Uterus (tissue), 4 donors: ENCODE results near the gene NTRK2. TPM values are rescaled to one million over a fixed set of nuclear protein-coding genes. Genes with fewer than 3 reads are reported as not detected.

Source experiments
- DNase-seq, 2 donors: peaks; one replicate each; pipeline ENCODE4 v3.0.0-alpha.2; 2019 to 2020
- H3K27ac ChIP-seq, 2 donors: fragments of 200-600 bp; sonication (generic); 1 replicate in 1 of 2; 2 replicates in 1 of 2; pipeline ENCODE4 v1.5.1; 2016 to 2018
- H3K27me3 ChIP-seq, 2 donors: fragments of 200-600 bp; sonication (generic); one replicate each; pipeline ENCODE4 v1.5.1; 2018 to 2019; ENCODE audit warnings: control low read depth in 1 of 2
- H3K36me3 ChIP-seq, 2 donors: fragments of 200-600 bp; sonication (generic); one replicate each; pipeline ENCODE4 v1.5.1; 2019; ENCODE audit warnings: control low read depth in 1 of 2
- H3K4me1 ChIP-seq, 2 donors: fragments of 200-600 bp; sonication (generic); one replicate each; pipeline ENCODE4 v1.5.1; 2018 to 2019; ENCODE audit warnings: control low read depth in 1 of 2
- H3K4me3 ChIP-seq, 2 donors: fragments of 200-600 bp; sonication (generic); 1 replicate in 1 of 2; 2 replicates in 1 of 2; pipeline ENCODE4 v1.5.1; 2018 to 2019; ENCODE audit warnings: mild to moderate bottlenecking in 1 of 2
- H3K9me3 ChIP-seq, 2 donors: fragments of 200-600 bp; sonication (generic); one replicate each; pipeline ENCODE4 v1.5.1; 2019; ENCODE audit warnings: control low read depth in 1 of 2
- POLR2A ChIP-seq, 2 donors: fragments of 450-650 bp; IDR thresholded peaks; one replicate each; pipeline ENCODE4 v1.6.1; 2016; ENCODE audit warnings: antibody characterized with exemption in 2 of 2, mild to moderate bottlenecking in 1 of 2, moderate library complexity in 1 of 2
- intact Hi-C: fragments of 100-400 bp; cut with DNase I; formaldehyde crosslinking; loops from one replicate; pipeline ENCODE4 v1.15.1; 2023; ENCODE audit warnings: low total_unique reads
- total RNA-seq, 4 donors: library from RNA; depleted of rRNA in 3 of 4; stranded (reverse); fragments of >200 nt in 3 of 4; gene quantifications; one replicate each; pipeline versions ENCODE4 v1.1.0 to v1.2.4, GENCODE V29; 2014 to 2023
- TF ChIP-seq, protein P1 (sequence below), 4 experiments: fragments of 200-600 bp in 2 of 4; fragments of 450-650 bp in 2 of 4; sonication (generic) in 2 of 4; IDR thresholded peaks; one replicate each; pipeline ENCODE4 v1.5.1; 2016 to 2019; ENCODE audit warnings: antibody characterized with exemption in 4 of 4, mild to moderate bottlenecking in 2 of 4, moderate library complexity in 1 of 4
- donor health status: DM: yes; HTN: yes; CAD: no.

The NTRK2 gene
- total RNA-seq, 4 donors from 2014 or later, result 6.5 to 23.2 (median 12.5) TPM

DNA sequence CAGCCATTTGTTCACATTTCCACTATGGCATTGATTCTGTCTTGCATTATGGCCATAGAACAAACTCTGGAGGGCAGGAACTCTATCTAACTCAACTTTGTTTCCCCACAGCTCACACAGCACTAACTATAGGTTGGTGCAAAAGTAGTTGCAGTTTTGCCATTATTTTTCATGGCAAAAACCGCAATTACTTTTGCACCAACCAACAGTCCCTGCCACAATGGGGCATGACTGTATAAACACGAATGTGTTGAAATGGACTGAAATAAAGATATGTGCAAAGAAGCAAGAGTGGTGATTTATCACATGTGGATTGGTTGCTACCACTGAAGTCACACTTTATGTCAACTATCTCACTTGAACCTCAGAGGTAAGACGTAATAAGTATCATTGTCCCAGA, 338.7 kb downstream of the NTRK2 start:
- intact Hi-C loops, result no loop called here
- TF ChIP-seq, protein P1, sequence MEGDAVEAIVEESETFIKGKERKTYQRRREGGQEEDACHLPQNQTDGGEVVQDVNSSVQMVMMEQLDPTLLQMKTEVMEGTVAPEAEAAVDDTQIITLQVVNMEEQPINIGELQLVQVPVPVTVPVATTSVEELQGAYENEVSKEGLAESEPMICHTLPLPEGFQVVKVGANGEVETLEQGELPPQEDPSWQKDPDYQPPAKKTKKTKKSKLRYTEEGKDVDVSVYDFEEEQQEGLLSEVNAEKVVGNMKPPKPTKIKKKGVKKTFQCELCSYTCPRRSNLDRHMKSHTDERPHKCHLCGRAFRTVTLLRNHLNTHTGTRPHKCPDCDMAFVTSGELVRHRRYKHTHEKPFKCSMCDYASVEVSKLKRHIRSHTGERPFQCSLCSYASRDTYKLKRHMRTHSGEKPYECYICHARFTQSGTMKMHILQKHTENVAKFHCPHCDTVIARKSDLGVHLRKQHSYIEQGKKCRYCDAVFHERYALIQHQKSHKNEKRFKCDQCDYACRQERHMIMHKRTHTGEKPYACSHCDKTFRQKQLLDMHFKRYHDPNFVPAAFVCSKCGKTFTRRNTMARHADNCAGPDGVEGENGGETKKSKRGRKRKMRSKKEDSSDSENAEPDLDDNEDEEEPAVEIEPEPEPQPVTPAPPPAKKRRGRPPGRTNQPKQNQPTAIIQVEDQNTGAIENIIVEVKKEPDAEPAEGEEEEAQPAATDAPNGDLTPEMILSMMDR (IDR thresholded peaks at IDR 0.05), result no peak
- no peak for TF ChIP-seq POLR2A (IDR thresholded peaks at IDR 0.05)
- Histone ChIP-seq H3K9me3 (no peaks in the 10 kb centered on the region), H3K4me3 (no peak overlapping the region), H3K27me3 (no peaks in the 10 kb centered on the region), H3K27ac (no peak overlapping the region), H3K4me1 (no peaks in the 10 kb centered on the region), H3K36me3 (no peaks in the 10 kb centered on the region)
- no peak for DNase-seq

DNA sequence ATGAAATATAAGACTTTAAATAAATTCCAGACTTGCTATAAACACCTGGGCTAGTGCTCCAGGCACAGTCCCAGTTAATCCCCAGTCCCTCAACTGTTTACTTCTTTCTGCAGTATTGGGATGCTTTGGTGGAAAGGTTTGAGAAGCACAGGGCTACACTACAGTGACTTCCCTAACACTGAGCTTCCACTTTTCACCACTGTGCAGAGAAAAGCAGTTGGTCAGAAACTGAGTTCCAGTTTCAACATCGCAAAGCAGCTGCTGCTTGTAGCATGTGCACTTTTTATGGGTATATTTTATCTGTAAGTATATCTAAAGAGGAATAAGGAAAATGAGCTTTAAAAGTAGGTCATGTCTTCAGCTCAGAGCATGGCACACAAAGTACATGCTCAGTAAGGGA, 339.7 kb downstream of the NTRK2 start:
- no peaks in the 10 kb centered on the region for H3K27me3 ChIP-seq
- intact Hi-C loops, result no loop called here
- no peaks in the 10 kb centered on the region for H3K36me3 ChIP-seq
- no peak overlapping the region for H3K4me3 ChIP-seq
- H3K4me1 ChIP-seq, result no peaks in the 10 kb centered on the region
- H3K27ac ChIP-seq, result no peak overlapping the region
- no peak for TF ChIP-seq POLR2A (IDR thresholded peaks at IDR 0.05)
- TF ChIP-seq, protein P1 (IDR thresholded peaks at IDR 0.05), result no peak
- no peaks in the 10 kb centered on the region for H3K9me3 ChIP-seq
- no peak for DNase-seq

- intact Hi-C loops, result no loop called here
- no peaks in the 10 kb centered on the region for H3K27me3 ChIP-seq
- H3K27ac ChIP-seq, result no peak overlapping the region
- TF ChIP-seq POLR2A (IDR thresholded peaks at IDR 0.05), result no peak
- TF ChIP-seq, protein P1 (IDR thresholded peaks at IDR 0.05), result no peak
- no peaks in the 10 kb centered on the region for H3K4me1 ChIP-seq
- H3K4me3 ChIP-seq, result no peak overlapping the region
- DNase-seq, result no peak
- H3K9me3 ChIP-seq, result no peaks in the 10 kb centered on the region
- no peaks in the 10 kb centered on the region for H3K36me3 ChIP-seq
Measured at GRCh38 chr9:85013703-85014102, 344.2 kb downstream of the NTRK2 start.

DNA sequence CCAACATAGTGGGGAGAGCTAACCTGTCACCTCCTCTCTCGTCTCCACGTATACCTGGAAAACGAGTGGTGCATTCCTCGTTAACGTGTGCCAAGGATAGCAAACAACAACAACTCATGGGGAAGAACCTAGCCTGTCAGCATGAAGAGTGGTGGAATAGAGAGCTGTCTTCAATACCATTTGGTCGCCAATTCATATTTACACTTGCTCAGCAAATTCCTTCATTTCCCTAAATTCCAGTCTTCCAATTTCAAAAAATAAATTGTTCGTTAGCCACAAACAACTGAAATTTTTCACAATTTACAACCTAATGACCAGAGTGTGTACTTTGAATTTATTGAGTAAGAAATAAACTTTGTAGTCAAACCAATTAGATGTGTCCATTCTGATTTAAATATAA, 344.8 kb downstream of the NTRK2 start:
- H3K4me3 ChIP-seq, result no peak overlapping the region
- no peak overlapping the region for H3K27ac ChIP-seq
- intact Hi-C loops, result no loop called here
- H3K27me3 ChIP-seq, result no peaks in the 10 kb centered on the region
- H3K9me3 ChIP-seq, result no peaks in the 10 kb centered on the region
- no peaks in the 10 kb centered on the region for H3K4me1 ChIP-seq
- TF ChIP-seq, protein P1 (IDR thresholded peaks at IDR 0.05), result no peak
- TF ChIP-seq POLR2A (IDR thresholded peaks at IDR 0.05), result no peak
- no peaks in the 10 kb centered on the region for H3K36me3 ChIP-seq
- DNase-seq, result no peak

DNA sequence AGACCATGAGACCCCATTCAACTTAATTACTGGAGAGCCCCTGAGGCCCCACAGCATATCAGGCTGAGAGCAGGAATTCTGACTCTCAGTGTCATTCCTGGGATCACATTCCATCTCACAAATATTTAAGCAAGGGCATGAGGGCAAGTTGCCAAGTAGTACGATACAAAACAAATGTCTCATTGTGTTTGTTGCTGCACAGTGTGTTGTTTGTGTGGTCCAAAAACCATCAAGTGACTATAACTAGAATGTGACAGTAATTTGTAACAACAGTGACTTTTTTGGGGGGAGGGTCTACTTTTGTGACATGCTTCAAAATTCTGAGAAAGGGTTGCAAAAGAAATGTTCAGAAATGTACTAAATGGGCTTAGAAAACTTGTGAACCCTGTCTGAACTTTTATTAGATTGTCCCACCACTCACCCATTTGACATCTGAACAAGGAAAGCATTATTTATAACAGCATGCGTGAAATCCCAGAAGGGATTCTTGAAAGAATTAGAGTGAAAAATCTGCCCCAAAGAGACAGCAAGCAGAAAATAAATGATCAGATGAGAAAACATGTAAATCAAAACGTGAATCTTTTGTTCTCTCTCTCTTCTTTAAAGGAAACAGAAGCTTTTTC, 347.0 kb downstream of the NTRK2 start:
- TF ChIP-seq POLR2A (IDR thresholded peaks at IDR 0.05), result no peak
- TF ChIP-seq, protein P1 (IDR thresholded peaks at IDR 0.05), result no peak
- no peaks in the 10 kb centered on the region for H3K9me3 ChIP-seq
- H3K27ac ChIP-seq, result no peak overlapping the region
- H3K4me1 ChIP-seq, result no peaks in the 10 kb centered on the region
- intact Hi-C loops, result no loop called here
- no peak for DNase-seq
- no peaks in the 10 kb centered on the region for H3K36me3 ChIP-seq
- no peaks in the 10 kb centered on the region for H3K27me3 ChIP-seq
- no peak overlapping the region for H3K4me3 ChIP-seq
